HFFc6 (cell line): Measurements from ENCODE around the gene BRINP3. TPM values are rescaled to one million over a fixed set of nuclear protein-coding genes. Genes with fewer than 3 reads are reported as not detected.

Experiments used
- DNase-seq: peaks from one replicate; pipeline ENCODE4 v3.0.0-alpha.2; 2018
- H3K27ac Mint-ChIP-seq: 2 replicates; pipeline ENCODE4 v1.8.0; 2020; ENCODE audit warnings: mild to moderate bottlenecking, mixed read lengths
- H3K27me3 Mint-ChIP-seq: 2 replicates; pipeline ENCODE4 v1.8.0; 2021; ENCODE audit warnings: mild to moderate bottlenecking, moderate library complexity, mixed read lengths; ENCODE audit not compliant: insufficient read depth
- H3K36me3 Mint-ChIP-seq: 2 replicates; pipeline ENCODE4 v1.8.0; 2021; ENCODE audit warnings: low read depth, mixed read lengths
- H3K4me1 Mint-ChIP-seq: 2 replicates; pipeline ENCODE4 v1.8.0; 2020; ENCODE audit warnings: low read depth, mixed read lengths
- H3K4me3 Mint-ChIP-seq: 2 replicates; pipeline ENCODE4 v1.8.0; 2020; ENCODE audit warnings: mild to moderate bottlenecking, moderate library complexity, mixed read lengths
- H3K9me3 Mint-ChIP-seq: 2 replicates; pipeline ENCODE4 v1.8.0; 2020; ENCODE audit warnings: mild to moderate bottlenecking, mixed read lengths
- total RNA-seq, 6 experiments: library from RNA; stranded (reverse); fragmentation: NEBNext Ultra II Directional; extraction: Animal tissue kit (Norgen Biotek cat#: 25700); gene quantifications; 2 replicates in 1 of 6; 3 replicates in 5 of 6; pipeline ENCODE4 v1.2.3, GENCODE V29; 2021
- TF ChIP-seq, protein P1 (sequence below): fragments of 200-600 bp; sonication (generic); IDR thresholded peaks from 2 replicates; pipeline ENCODE4 v1.5.0; 2021; ENCODE audit warnings: antibody characterized with exemption, mild to moderate bottlenecking

The BRINP3 gene
- total RNA-seq, 6 experiments from 2014 or later, result not detected

DNA sequence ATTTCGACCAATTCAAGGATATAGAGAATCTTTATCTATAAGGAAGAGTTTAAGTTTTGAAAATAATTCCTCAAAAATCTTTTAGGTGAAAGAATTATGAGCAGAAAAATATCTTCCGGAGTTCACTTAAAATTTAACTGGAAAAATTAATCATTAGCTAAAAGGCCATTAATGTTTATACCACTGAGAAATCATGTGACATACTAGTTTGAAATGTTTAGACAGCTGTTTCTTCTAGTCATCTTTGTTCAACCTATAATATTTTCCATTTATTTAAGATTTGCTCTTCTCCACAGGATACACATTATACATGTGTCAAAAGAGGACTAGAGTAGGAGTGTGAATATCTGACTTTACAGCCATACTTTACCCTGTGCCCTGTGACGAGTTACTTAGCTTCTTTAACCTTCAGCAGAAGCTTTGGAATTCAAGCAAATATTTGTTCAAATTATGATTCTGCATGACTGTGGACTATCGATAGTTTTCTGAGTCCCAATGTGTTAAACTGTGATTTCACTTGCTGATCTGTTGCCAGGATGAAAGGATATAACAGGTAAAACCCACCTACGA lies 374.8 kb downstream of the BRINP3 start:
- H3K27ac Mint-ChIP-seq, result no peak overlapping the region
- no peak for DNase-seq
- H3K36me3 Mint-ChIP-seq, result no peaks in the 10 kb centered on the region
- H3K4me3 Mint-ChIP-seq, result no peak overlapping the region
- TF ChIP-seq, protein P1, sequence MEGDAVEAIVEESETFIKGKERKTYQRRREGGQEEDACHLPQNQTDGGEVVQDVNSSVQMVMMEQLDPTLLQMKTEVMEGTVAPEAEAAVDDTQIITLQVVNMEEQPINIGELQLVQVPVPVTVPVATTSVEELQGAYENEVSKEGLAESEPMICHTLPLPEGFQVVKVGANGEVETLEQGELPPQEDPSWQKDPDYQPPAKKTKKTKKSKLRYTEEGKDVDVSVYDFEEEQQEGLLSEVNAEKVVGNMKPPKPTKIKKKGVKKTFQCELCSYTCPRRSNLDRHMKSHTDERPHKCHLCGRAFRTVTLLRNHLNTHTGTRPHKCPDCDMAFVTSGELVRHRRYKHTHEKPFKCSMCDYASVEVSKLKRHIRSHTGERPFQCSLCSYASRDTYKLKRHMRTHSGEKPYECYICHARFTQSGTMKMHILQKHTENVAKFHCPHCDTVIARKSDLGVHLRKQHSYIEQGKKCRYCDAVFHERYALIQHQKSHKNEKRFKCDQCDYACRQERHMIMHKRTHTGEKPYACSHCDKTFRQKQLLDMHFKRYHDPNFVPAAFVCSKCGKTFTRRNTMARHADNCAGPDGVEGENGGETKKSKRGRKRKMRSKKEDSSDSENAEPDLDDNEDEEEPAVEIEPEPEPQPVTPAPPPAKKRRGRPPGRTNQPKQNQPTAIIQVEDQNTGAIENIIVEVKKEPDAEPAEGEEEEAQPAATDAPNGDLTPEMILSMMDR, result no peak
- no peaks in the 10 kb centered on the region for H3K27me3 Mint-ChIP-seq
- peaks cover 42% of the 10 kb centered on the region for H3K9me3 Mint-ChIP-seq
- H3K4me1 Mint-ChIP-seq, result no peaks in the 10 kb centered on the region

DNA sequence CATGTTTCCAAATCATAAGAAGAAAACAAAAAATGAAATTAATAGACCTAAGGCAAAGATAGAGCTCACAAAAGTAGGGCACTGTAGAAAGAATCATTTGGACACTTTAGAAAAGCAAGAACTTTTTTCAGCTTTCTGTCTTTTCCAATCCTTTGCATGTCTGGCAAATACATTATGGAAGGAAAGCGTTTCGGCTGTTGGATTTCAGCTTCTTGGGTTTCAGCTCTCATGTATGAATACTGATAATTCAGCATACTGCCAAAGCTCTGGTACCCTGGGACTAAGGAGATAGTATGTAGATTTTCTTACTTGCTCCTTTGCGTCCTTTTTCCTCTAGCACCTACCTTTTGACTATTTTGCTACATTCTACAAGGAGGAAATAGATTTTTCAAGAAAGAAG lies 375.9 kb downstream of the BRINP3 start:
- no peaks in the 10 kb centered on the region for H3K4me1 Mint-ChIP-seq
- no peaks in the 10 kb centered on the region for H3K27me3 Mint-ChIP-seq
- H3K4me3 Mint-ChIP-seq, result no peak overlapping the region
- TF ChIP-seq, protein P1, result no peak
- no peak overlapping the region for H3K27ac Mint-ChIP-seq
- no peak for DNase-seq
- H3K36me3 Mint-ChIP-seq, result no peaks in the 10 kb centered on the region
- H3K9me3 Mint-ChIP-seq, result peaks cover 39% of the 10 kb centered on the region

DNA sequence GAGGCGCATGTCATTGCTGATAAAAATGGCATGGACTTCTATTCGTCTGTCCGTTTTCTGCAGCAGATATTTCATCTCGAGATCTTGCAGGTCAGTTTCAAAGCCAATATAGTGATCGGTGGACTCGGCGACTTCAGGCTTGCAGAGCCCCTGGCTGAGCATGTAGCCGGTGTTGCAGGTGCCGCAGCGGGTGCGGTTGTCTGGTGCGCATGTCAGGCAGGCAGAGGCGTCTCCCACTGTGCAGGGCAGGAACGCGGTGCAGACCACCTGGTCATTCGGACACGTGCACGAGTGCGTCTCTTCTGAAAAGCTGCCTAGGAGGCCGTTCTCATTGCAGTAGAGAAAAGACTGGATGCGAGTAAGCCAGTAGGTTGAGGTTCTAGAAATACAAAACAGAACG lies 378.9 kb downstream of the BRINP3 start:
- H3K27me3 Mint-ChIP-seq, result no peaks in the 10 kb centered on the region
- H3K4me1 Mint-ChIP-seq, result no peaks in the 10 kb centered on the region
- DNase-seq, result no peak
- peaks cover 43% of the 10 kb centered on the region for H3K9me3 Mint-ChIP-seq
- H3K27ac Mint-ChIP-seq, result no peak overlapping the region
- TF ChIP-seq, protein P1, result no peak
- H3K4me3 Mint-ChIP-seq, result no peak overlapping the region
- no peaks in the 10 kb centered on the region for H3K36me3 Mint-ChIP-seq

DNA sequence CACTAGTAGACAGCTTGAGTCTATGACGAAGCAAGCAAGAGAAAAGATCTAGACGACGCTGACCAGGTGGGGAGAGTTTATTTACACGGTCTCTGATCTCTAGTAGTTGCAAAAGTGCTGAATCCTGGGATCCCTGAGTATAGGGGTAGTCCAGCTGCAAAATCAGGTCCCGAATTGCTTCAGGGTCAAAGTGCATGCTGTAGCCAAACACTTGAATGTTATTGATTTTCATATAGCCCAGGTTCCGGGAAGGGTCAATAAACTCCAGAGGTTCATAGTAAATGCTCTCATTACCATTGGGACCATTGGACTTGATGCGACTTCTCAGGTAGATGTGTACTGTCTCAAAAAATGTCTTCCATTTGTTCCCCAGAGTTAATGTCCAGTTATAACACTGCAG lies 379.6 kb downstream of the BRINP3 start:
- no peaks in the 10 kb centered on the region for H3K36me3 Mint-ChIP-seq
- no peaks in the 10 kb centered on the region for H3K27me3 Mint-ChIP-seq
- no peak for DNase-seq
- no peaks in the 10 kb centered on the region for H3K4me1 Mint-ChIP-seq
- peaks cover 39% of the 10 kb centered on the region for H3K9me3 Mint-ChIP-seq
- H3K27ac Mint-ChIP-seq, result no peak overlapping the region
- no peak overlapping the region for H3K4me3 Mint-ChIP-seq
- TF ChIP-seq, protein P1, result no peak

DNA sequence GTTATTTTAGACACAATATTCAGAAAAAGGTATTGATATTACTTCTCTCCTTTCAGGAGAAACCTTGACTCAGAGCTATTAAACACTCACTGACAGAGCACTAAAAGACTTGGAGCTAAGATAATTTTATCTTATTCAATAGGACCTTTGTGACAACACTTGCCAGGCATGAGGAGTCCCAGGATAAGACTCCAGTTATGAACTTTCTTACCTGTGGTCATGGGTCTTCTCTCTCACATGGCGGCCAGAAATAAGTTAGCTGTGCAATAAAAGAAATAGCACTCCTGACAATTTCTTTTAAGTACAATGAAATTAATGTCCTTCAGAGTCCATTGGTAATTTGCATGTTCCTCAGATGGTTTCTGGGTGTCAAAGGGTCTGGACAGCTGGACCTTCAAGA lies 382.1 kb downstream of the BRINP3 start:
- no peak for DNase-seq
- Mint-ChIP-seq H3K4me3 (no peak overlapping the region), H3K36me3 (no peaks in the 10 kb centered on the region)

More for the DNA sequence above, 382.1 kb downstream of the BRINP3 start:
- Mint-ChIP-seq H3K4me1 (no peaks in the 10 kb centered on the region), H3K27ac (no peak overlapping the region), H3K27me3 (no peaks in the 10 kb centered on the region), H3K9me3 (peaks cover 36% of the 10 kb centered on the region)
- TF ChIP-seq, protein P1, result no peak
